ENCODE measurements around the gene CDH18.

GRCh38 chr5:19777363-19777762 lies 210.6 kb downstream of the CDH18 start:
- no peak for TF ChIP-seq CTCF (conservative IDR thresholded peaks at IDR 0.05 in 1 of 2, IDR thresholded peaks at IDR 0.05 in 1 of 2; ENCODE audit: low read depth in 1 of 2, low read length in 2 of 2)
- TF ChIP-seq EZH2 (IDR thresholded peaks at IDR 0.05; ENCODE audit: low read length, missing control alignments): no peak

All from fibroblast of lung (primary cell).